ENCODE measurements around the gene CAMTA1.

CAMTA1 gene

DNA sequence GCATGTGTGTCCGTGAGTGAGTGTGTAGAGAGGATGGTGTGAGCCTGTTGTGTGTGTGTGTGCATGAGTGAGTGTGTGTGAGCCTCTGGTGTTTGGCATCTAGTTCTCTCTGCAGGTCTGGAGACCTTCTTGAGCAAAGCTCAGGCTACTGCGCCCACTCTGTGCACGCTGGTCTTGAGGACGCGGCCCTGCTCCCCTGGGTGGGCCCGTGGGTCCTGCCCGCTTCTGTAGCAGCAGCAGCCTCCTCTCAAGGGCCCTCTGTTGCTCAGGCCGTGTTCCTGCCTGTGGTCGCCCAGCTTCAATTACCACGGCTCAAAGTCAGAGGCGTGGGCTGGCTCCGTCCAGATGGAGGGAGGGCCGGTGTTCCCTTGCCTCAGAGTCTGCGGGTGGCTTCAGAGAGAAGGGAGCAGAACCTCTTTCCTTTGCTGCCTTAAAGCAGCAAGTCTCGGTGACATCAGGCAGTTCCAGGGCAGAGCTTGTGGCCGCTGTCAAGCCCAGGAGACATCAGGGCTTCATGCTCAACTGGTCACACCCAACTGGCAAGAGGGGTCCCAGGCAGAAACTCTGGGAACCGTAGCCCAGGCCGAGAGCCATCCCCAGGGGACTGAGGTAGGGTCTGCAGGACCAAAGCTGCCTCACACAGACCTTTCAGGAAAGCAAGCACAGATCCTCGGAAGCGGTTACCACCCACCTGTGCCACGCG, 715.3 kb downstream of the CAMTA1 start:
- DNase-seq (ENCODE audit: low spot score) = no peak

DNA sequence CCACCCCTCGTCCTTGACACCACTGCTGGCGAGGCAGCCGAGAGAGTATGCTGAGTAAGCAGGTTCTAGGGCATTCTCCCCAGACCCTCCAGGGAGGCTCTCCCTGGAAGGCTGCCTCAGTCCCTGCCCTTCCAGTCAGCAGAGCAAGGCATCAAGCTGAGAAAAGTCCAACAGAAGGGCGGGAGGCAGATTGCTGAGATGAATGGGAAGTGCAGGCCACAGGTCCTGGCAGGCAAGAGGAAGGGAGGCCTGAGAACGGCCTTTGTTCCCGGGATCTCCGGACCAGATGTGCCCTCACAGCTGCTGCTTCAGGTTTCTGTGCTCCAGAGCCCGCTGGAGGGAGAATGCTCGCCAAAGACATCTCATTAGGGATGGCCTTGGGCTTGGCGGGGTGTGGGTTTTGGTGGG, 715.8 kb downstream of the CAMTA1 start:
- DNase-seq (ENCODE audit: low spot score) = peak; percentile 73

DNA sequence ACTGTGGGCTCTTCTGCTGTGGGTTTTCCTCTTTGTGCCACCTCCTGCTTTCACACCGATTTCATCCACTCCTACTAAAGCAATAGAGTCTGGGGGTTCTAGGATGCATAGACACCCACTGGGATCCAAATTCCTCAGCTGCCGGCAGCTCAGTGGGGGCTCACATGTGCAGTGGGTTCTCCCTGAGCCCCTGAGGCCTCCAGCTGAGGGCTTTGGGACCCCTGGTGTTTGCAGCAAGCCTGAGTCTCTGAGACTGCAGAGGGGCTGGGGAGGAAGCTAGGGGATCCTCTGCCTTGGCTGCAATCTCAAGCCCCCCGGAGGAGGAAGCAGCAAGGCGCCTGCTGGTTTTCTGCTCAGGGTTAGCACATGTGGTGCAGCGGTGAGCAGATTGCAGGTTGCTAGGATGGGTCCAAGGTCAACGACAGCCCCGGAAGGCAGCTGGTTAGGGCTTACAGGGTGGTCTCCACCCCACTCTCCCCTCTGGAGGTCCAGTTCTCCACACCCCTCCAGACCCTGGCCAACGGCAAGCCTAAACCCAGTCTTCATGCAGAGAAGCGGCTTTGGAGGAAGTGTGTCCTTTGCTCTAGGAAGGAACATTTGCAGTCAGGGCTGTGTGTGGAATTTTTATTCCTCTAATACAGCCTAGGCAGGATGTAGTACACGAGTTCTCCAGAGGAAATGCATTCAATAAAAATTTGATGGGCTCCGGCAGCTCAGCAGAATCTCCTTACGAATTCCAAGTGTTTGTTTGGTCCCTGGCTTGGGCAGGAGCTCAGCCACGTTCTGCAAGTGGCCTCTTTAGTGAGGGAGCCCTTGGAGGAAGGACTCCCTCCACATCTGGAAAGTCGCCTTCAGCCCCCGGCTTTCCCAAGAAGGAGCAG, 716.7 kb downstream of the CAMTA1 start:
- DNase-seq (ENCODE audit: low spot score) = no peak

DNA sequence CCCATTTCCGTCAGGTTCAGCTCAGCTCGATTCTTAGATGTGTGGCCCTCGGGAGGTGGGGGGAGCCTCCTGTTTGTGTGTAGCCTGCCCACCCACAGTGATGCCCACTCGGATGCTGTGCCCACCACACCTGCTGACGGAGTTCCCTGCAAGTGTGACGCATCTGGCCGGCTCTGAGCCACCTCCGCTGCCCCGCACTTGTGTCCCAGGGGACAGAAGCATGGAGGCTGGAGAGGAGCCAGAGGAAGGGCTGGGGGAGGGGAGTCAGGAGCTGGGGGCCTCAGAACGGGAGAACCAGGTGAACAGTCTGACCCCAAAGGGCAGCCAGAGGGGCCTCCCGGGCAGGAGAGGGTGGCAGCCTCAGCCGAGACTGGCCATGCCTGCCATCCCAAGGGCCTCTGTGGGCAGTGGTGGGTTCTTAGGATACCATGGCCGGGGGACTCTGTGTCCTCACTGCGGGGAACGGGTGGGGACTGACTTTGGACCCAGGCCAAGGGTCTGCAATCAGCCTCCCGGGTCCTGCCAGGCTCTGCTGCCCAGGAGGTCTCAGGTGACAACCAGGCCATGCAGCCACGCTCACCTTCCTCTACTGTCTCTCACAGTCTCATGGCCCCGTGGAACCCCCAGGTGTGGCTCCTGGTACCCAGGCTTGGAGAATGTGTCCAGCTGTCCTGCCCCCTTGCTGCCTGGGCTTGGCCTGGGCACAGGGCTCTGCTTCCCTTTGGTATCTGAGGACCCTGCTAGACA, 718.6 kb downstream of the CAMTA1 start:
- DNase-seq (ENCODE audit: low spot score) = no peak

DNA sequence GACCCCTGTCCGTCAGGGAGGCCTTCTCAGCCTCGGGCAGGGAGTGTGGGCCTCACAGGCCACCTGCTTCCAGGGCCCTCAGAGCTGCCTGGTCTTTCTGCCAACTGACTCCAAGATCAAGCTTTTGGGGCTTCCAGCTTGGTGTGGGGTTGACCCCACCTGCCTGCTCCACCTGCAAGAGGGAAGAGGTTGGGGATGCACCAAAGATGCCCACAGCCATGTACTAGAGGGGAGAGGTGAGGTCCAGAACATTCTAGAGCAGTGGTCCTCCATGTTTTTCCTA, 719.1 kb downstream of the CAMTA1 start:
- no peak for DNase-seq (ENCODE audit: low spot score)

DNA sequence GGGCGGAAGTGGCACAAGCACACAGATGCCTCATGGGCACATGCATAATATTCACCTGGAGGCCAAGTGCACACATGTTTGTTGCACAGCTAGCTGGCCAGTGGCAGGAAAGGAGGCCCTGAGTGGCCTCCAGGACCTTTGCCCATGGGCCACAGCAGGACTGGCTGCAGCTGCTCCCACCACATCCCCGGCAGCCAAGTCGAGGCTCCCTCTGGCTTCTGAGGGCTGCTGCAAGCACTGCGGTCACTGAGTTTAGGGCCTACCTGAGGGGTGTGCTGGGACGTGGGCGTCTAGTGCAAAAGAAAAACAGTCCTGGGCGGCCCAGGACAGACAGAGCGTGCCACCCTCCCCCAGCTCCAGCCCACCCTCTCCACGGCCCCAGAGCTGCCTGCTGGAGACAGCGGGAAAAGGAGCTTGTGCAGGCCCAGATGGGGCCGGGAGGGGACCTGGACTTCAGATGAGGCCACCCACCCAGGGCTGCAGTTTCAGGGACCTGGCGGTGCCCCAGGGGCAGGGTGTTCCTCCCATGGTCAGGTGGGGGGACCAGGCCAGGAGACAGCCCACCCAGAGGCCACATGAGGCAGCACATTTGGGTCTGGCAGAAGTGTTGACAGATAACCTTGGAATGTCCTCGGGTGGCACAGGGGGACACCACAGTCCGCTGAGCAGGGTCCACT, 720.0 kb downstream of the CAMTA1 start:
- no peak for DNase-seq (ENCODE audit: low spot score)

DNA sequence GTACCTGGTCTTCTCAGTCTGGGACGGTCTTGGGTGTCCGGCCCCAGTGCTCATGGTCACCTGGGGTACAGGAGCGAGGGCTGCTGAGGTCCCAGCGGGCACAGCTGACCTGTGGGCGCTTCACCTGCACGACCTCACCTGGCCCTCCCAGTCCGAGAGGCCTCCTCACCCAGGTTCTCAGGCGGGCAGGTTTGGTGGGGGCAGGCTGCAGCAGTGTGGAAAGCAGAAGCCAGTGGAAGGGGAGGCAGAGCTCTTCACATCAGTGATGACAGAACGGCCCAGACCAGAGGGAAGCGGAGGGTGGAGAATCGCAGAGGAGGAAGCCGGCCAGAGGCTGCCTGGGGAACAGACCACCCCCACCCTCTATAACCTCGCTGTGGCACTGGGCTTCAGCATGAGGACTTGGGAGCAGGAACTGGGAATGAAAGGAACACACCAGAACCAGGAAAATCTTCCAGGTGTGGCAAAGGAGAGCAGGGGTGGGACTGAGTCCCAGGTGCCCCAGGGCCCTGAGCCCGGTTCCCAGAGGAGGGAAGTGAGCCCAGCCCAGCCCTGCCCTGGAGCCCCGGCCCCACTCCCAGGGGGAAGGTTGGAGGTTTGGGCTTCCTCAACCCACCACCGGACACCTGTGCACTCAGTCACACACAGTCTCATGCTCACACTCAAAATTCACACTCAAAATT, 720.7 kb downstream of the CAMTA1 start:
- DNase-seq (ENCODE audit: low spot score) = no peak

DNA sequence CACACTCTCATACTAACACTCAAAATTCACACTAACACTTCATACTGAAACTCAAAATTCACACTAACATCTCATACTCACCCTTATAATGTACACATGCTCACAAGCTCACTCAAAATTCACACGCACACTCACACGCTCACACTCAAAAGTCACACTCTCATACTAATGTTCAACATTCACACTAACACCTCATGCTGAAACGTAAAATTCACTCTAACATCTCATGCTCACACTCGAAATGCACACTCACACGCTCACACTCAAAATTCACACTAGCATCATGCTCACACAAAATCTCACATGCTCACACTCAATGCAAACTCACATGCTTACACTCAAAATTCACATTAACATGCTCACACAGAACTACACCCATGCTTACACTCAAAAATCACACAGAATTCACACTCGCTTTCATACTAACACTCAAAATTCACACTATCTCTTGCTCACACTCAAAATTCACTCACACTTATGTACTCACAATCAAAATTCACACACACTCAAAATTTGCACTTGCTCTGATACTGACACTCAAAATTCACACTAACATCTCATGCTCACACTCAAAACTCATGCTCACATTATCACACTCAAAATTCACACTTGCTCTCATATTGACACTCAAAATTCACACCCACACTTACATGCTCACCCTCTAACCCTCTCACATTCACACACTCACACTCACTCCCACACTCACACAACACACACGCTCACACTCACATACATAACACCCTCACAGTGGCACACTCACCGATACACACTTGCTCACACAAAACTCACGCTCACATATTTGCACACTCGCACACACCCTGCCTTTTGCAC, 721.4 kb downstream of the CAMTA1 start:
- no peak for DNase-seq (ENCODE audit: low spot score)

DNA sequence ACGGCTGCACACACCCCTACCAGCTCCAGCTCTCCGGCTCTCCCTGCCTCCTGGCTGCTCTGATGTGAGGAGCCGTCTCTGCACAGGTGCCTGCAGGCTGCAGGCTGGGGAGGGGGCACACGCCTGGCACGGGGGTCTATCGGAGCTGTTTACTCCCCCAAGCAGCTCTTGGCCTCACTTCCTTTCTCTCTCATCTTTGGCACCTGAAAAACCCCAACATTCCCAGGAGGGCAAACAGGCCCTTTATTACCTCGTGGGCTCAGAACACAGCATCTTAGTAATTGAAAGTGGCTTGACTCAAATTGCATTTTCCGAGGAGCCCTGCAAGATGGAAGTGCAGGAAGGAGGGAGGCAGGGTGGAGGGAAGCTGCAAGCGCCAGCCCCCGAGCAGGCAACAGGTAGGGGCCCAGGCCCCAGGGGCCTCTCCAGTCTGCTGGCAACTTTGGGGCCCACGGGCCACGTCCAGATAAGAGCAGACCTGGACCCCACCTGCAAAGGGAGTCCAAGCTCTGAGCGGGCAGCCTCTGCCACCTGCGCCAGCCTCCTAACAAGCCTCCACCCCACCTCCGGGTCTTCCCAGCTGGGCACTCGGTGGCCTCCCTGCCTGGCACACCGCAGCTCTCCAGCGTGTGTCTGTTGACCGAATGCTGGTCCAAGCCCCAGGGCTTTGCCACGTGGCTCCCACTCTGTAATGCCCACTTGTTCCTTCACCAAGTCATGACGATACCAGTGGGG, 722.2 kb downstream of the CAMTA1 start:
- no peak for DNase-seq (ENCODE audit: low spot score)

DNA sequence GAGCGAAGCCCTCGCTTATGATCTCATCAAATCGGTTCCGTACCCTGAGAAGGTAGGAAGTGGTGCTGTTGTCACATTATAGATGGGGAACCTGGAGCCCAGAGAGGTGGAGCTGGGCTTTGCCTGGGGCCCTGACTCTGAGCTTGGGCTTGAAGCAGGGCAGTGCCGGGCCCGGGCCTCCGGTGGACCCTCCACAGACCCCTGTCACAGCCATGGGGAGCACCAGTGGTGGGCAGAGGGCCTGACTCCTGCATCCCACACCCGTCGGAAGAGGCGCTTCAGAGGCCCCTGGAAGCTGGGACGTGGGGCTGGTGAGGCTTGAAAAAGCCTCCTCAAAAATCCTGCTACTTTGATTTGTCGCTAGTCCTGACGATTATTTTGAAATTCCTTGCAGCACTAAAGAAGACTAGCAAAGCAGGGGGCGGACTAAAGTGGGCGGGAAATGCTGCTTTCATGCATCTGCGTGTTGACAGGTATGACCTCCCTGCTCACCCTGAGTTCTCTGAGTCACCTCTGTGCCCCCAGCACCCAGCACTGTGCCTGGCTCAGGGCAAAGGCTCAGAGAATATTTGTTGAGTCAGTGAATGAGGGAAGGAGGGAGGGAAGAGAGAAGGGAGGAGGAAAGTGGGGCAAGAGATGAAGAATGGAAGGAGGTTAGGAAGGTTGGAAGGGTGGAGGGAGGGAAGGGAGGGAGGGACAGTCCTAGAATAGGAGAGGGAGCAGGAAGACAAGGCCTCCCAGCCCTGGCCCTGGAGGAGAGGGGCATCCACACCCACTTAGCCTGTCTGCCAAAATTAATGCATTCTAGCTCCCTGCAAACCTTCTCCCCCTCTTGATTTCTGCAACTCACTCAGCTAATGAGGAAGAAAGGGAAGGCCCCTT, 723.0 kb downstream of the CAMTA1 start:
- no peak for DNase-seq (ENCODE audit: low spot score)

DNA sequence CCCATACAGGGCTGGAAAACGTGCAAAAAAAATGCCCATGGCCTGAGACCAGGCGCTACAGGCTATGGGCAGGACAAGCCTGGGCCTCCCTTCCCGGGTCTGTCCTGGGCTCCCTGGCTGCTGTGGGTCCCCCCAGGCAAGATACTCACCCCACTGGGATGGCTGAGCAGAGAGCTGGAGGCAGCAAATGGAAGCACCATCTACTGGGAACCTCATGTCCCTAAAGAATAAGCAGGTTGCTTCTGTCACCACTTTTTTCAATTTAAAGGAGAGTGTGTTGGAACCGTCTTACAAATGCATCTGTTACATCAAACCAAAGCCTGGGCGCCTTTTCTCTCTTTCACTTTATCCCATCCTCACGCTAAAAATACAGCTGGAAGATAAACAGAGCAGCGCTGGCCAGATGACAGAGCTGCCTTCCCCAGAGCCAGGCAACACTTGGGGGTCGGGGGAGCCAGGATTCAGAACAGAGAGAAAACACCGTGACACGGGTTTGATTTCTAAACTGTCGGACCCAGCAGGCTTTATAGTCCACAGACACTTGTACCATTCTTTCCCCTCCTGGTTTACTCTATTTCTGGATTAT, 723.8 kb downstream of the CAMTA1 start:
- no peak for DNase-seq (ENCODE audit: low spot score)

DNA sequence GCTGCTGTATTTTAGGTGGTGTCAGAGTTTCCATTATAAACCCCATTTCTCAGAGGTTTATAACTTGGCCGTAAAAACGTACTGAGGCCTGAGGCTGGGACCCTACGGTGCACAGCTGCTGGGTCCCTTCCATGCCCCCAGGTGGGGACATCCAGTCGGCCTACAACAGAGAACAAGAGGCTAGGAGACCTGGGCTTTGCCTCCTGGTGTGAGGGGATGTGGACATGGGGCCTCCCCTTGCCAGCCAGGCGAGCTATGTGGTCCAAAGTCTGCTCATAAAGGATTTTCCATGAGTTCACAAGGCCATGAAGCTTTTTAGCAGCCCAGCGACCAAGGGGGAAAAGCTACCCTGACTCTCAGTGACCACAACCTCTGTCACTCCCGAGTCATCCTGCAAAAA, 724.3 kb downstream of the CAMTA1 start:
- DNase-seq (ENCODE audit: low spot score) = no peak

DNA sequence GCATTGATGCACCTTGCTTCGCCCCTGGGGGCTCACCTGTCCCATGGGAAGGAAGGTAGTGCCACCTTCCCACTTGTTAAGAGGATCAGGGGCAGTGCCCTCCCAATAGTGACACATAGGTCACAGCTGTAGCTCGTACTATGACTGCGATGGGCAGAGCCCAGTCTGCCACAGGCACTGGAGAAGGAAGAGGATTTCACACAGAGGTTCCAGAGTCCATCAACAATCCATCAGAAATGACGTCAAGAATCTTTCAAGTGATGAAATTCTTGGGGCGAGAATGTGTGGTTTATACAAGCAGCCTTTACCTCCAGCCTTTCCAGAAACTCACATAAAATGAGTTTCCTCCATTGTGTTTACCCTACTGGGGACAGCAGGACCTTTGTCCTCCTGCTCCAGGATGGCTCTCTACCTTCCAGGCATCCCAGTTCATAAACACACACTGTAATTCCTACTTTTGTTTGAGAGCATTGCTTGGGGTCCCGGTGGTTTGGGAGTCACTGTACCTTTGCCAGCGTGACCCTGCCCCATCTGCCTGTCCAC, 725.2 kb downstream of the CAMTA1 start:
- no peak for DNase-seq (ENCODE audit: low spot score)

DNA sequence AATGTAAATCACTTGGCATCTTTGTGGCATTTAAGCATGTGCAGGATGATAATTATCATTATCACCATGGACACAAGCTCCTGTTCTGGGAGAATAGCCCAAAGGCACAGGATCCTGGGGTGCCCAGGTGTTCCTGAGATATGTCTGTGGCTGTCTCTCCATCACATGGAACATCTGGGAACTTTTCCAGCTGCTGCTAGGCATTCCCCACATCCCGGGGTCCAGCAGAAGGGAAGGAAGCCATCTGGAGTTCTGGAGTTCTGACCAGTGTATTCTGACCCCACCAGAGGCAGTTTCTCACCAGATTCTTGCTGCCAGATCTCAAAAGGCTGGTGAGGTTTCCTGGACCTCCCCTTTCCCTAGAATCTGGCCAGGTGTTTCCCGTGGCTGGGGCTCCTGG, 726.1 kb downstream of the CAMTA1 start:
- DNase-seq (ENCODE audit: low spot score) = no peak

DNA sequence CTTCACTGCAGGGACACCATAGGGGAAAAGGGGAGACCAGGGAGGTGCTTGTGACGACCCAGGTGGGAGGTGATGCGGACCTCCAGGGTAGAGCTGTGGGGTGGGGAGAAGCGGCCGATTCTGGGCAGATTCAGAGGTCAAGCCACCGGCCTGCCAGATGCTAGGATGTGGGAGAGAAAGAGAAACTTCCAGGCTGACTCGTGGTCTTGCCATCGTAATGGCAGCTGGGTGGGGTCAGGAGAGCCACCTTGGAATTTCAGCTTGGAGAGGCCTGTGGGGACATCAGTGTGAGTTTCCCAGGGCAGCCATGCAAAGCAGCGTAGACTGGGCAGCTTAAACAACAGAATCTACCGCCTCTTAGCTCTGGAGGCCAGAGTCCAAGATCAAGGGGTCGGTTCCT, 727.8 kb downstream of the CAMTA1 start:
- DNase-seq (ENCODE audit: low spot score) = no peak

DNA sequence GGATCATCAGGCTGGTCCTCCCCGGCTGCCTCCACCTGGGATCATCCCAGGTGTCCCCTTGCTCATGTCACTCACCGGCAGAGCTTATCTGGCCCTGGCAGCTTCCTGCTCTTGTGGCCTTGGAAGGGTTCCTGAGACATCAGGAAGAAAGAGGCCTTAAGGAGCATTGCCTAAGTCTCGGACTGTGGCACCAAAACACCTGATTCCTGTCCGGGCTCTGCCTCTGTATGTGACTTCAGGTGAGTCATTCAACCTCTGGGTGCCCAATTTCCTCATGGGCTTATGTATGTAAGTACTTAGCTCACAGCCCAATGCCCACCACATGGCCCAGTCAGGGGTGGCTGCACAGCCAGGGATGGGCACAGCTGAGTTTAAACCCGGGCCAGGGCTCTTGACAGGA, 729.9 kb downstream of the CAMTA1 start:
- no peak for DNase-seq (ENCODE audit: low spot score)

DNA sequence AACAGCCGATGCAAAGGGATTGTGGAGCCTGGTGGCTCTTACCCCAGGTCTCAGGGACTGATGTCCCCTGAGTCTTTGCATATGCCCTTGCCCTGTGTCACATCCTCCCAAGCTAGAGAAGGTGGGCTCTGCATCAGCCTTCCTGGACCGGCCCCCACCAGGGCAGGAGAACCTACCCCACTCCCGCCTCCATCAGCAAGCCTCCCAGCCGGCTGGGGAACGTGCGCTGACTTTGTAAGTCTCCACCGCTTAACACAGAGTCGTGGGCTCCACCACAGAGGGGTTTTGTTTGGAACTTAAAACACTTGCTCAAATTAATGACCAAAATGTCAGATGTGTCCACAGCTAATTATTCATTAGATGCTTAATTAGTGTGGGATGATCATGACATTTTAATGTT, 730.6 kb downstream of the CAMTA1 start:
- DNase-seq (ENCODE audit: low spot score) = no peak

DNA sequence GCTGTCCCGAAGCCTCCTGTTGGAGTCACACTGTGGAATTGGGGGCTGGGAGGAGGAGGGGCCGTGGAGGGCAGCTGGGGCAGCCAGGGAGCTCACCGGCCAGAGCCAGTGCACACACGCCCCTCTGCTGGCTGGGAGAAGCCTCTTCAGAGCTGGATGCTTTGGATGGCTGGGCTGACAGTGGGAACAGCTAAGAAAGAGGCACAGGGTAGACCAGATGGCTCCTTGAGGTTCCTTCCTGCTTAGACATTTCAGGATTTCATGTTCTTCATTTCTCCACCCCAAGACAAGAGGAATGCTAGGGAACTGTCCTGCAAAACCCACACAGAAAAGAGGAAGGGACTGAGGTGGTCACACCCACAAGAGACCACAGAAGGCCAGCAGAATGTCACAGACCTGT, 731.1 kb downstream of the CAMTA1 start:
- DNase-seq (ENCODE audit: low spot score) = no peak

DNA sequence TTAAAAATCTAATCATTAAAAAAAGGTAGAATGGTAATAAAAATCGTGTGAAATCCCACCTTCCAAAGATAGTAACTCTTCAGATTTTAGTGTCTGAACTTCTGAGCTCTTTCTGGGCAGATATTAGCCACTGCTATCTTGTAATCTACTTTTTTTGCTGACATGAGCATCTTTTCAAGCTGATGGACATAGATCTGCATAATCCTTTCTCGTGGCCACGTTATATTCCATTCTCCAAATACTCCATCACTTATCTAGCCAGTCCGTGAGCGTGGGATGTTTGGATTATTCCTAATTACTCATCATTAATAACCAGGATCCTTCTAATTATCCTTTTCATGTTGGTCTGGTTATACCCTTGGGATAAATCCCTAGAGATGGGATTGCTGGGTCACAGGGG, 731.7 kb downstream of the CAMTA1 start:
- DNase-seq (ENCODE audit: low spot score) = no peak

All from pons (tissue), 1 donor.